ENCODE results near the gene KCNA1. TPM values are rescaled to one million over a fixed set of nuclear protein-coding genes. Genes with fewer than 3 reads are reported as not detected.

Gene KCNA1
- total RNA-seq, 2 donors from 2014 or later = under 0.01 TPM; not detected in 1

DNA sequence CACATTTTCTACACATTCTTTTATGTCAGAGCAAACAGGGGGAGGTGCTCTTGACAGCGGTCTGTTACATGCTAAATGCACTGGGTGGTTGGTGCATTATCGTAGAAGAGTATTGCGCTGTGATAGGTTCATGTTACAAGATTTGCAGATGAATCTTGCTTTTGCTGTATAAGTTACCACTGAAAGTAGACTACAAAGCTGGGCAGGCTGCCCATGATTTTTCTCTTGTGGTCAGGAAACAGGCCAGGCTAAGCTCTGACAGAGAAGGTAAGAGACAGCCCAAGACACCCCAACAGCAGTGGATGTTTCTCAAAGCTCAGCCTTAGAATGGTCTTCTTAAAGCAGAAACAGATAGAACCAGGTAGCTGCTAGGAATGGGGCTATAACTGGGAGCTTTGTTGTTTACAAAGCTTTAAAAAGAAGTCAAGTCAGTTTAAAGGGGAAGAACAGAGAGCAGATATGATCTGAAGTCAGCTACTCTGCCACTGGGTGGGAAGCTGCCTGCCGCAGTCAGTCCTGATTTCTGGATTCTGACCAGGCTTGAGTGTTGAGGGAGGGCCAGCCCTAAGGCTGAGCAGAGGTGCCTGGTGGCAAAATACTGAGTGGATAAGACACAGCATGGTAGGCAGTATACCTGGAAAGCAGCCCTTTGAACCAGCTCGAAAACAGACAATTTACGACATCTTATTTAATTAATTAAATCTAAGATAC, 9.4 kb downstream of the KCNA1 start:
- Histone ChIP-seq H3K4me1 (no peaks in the 10 kb centered on the region), H3K36me3 (replicated peaks in 1 of 2; ENCODE audit: insufficient read depth in 1 of 2, low read depth in 2 of 2) (no peaks in the 10 kb centered on the region), H3K9me3 (no peaks in the 10 kb centered on the region), H3K27me3 (peaks cover 0 to 3% of the 10 kb centered on the region in 2 donors), H3K27ac (no peak overlapping the region), H3K4me3 (no peak overlapping the region)
- intact Hi-C loops (cut with DNase I) = no loop called here
- ATAC-seq = no peak
- no peak for TF ChIP-seq CTCF (IDR thresholded peaks at IDR 0.05)
- TF ChIP-seq POLR2A (IDR thresholded peaks at IDR 0.05) = no peak
- DNase-seq = no peak
- 66 to 81% methylated on average over 6 of the region's 6 CpGs for WGBS, 2 donors

DNA sequence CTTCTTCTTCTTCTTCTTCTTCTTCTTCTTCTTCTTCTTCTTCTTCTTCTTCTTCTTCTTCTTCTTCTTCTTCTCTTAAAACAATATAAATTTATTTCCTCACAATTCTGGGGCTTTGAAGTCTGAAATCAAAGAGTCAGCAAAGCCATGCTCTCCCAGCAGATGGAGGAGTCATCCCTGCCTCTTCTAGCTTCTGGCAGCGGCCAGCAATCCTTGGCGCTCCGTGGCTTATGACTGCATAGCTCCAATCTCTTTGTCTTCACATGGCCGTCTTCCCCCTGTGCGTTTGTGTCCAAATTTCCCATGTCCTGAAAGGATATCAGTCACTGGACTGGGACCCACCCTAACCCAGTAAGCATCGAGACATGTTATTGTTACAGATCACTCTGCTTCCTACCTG, 22.9 kb downstream of the KCNA1 start:
- WGBS, 2 donors = 66 to 77% methylated on average over 6 of the region's 6 CpGs
- Histone ChIP-seq H3K4me3 (no peak overlapping the region), H3K27me3 (peaks cover 0 to 7% of the 10 kb centered on the region in 2 donors), H3K27ac (no peak overlapping the region), H3K36me3 (replicated peaks in 1 of 2; ENCODE audit: insufficient read depth in 1 of 2, low read depth in 2 of 2) (no peaks in the 10 kb centered on the region), H3K9me3 (no peaks in the 10 kb centered on the region), H3K4me1 (no peaks in the 10 kb centered on the region)
- ATAC-seq = no peak
- intact Hi-C loops (cut with DNase I) = no loop called here
- DNase-seq = no peak
- TF ChIP-seq POLR2A (IDR thresholded peaks at IDR 0.05) (no peak), CTCF (IDR thresholded peaks at IDR 0.05) (no peak)

DNA sequence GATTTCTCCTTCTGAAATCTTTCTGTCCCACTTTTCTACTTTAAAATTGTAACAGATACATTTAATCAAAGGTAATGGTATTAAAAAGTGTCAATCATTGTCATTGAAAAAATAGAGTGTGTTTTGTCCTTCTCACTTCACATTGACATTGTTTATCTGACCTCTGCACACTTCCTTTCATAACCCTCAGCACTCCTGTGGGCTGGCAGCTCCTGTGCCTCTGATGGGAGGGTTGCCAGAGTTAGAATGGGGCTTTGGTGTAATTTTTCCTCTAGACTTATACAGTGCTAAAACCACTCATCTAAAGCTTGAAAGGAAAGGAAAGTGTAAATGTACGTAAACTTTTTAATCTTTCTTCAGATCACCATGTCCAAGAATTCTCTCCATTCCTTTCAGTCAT, 23.7 kb downstream of the KCNA1 start:
- ATAC-seq = no peak
- no peaks in the 10 kb centered on the region for H3K4me1 ChIP-seq
- no peak overlapping the region for H3K27ac ChIP-seq
- WGBS, 2 donors = 55 to 83% methylated on average over 1 of the region's 1 CpG
- TF ChIP-seq CTCF (IDR thresholded peaks at IDR 0.05) (no peak), POLR2A (IDR thresholded peaks at IDR 0.05) (no peak)
- no peak overlapping the region for H3K4me3 ChIP-seq
- H3K36me3 ChIP-seq (replicated peaks in 1 of 2; ENCODE audit: insufficient read depth in 1 of 2, low read depth in 2 of 2) = no peaks in the 10 kb centered on the region
- intact Hi-C loops (cut with DNase I) = no loop called here
- no peaks in the 10 kb centered on the region for H3K9me3 ChIP-seq
- no peak for DNase-seq
- peaks cover 0 to 7% of the 10 kb centered on the region in 2 donors for H3K27me3 ChIP-seq

GRCh38 chr12:4934407-4935035, 24.8 kb downstream of the KCNA1 start:
- Histone ChIP-seq H3K27me3 (peaks cover 0 to 7% of the 10 kb centered on the region in 2 donors), H3K36me3 (replicated peaks in 1 of 2; ENCODE audit: insufficient read depth in 1 of 2, low read depth in 2 of 2) (no peaks in the 10 kb centered on the region), H3K9me3 (no peaks in the 10 kb centered on the region), H3K27ac (no peak overlapping the region), H3K4me3 (no peak overlapping the region), H3K4me1 (no peaks in the 10 kb centered on the region)
- intact Hi-C loops (cut with DNase I) = no loop called here
- no peak for ATAC-seq
- TF ChIP-seq CTCF (IDR thresholded peaks at IDR 0.05) = no peak
- TF ChIP-seq POLR2A (IDR thresholded peaks at IDR 0.05) = no peak
- WGBS, 2 donors = 54 to 69% methylated on average over 2 of the region's 2 CpGs
- no peak for DNase-seq

- intact Hi-C loops (cut with DNase I) = no loop called here
- no peak for TF ChIP-seq POLR2A (IDR thresholded peaks at IDR 0.05)
- H3K36me3 ChIP-seq (replicated peaks in 1 of 2; ENCODE audit: insufficient read depth in 1 of 2, low read depth in 2 of 2) = no peaks in the 10 kb centered on the region
- WGBS, 2 donors = 75 to 76% methylated on average over 7 of the region's 7 CpGs
- no peak for DNase-seq
- no peak overlapping the region for H3K27ac ChIP-seq
- no peak for ATAC-seq
- H3K9me3 ChIP-seq = no peaks in the 10 kb centered on the region
- H3K27me3 ChIP-seq = no peaks in the 10 kb centered on the region
- no peak overlapping the region for H3K4me3 ChIP-seq
- H3K4me1 ChIP-seq = no peaks in the 10 kb centered on the region
Measured at GRCh38 chr12:4938900-4939299, 29.2 kb downstream of the KCNA1 start.

All from body of pancreas (tissue), 4 donors.